Heart left ventricle (tissue), 16 donors: Measurements from ENCODE around the gene LBX1. TPM values are rescaled to one million over a fixed set of nuclear protein-coding genes. Genes with fewer than 3 reads are reported as not detected.

Experiments
- ATAC-seq, 4 donors: fragments of 200-7000 bp; cut with Tn5 transposase; one replicate each; pipeline ENCODE4 v1.9.1; 2020 to 2022; ENCODE audit warnings: moderate library complexity in 4 of 4, mild to moderate bottlenecking in 3 of 4, moderate number of reproducible peaks in 1 of 4
- DNase-seq, 5 donors: peaks; one replicate each; pipeline ENCODE4 v3.0.0-alpha.2; 2020
- H3K27ac ChIP-seq, 12 donors: fragments of 200-600 bp; sonication (generic) in 4 of 12; one replicate each; pipeline versions ENCODE4 v1.5.0 to v1.8.0; 2016 to 2022; ENCODE audit warnings: mild to moderate bottlenecking in 2 of 12
- H3K27me3 ChIP-seq, 9 donors: fragments of 200-600 bp; sonication (generic) in 2 of 9; one replicate each; pipeline versions ENCODE4 v1.5.1 to v1.8.0; 2016 to 2022; ENCODE audit warnings: mild to moderate bottlenecking in 3 of 9
- H3K36me3 ChIP-seq, 9 donors: fragments of 200-600 bp; sonication (generic) in 2 of 9; one replicate each; pipeline versions ENCODE4 v1.5.0 to v1.8.0; 2018 to 2022; ENCODE audit warnings: mild to moderate bottlenecking in 2 of 9
- H3K4me1 ChIP-seq, 12 donors: fragments of 200-600 bp; sonication (generic) in 4 of 12; one replicate each; pipeline versions ENCODE4 v1.5.0 to v1.8.0; 2016 to 2022; ENCODE audit warnings: mild to moderate bottlenecking in 3 of 12
- H3K4me3 ChIP-seq, 12 donors: fragments of 200-600 bp; sonication (generic) in 4 of 12; one replicate each; pipeline versions ENCODE4 v1.5.0 to v1.8.0; 2017 to 2022; ENCODE audit warnings: mild to moderate bottlenecking in 9 of 12, moderate library complexity in 4 of 12
- H3K9me3 ChIP-seq, 12 donors: fragments of 200-600 bp; sonication (generic) in 4 of 12; one replicate each; pipeline versions ENCODE4 v1.5.0 to v1.8.0; 2016 to 2022; ENCODE audit warnings: mild to moderate bottlenecking in 1 of 12
- CTCF ChIP-seq, 12 donors: fragments of 200-600 bp; sonication (generic) in 4 of 12; IDR thresholded peaks; one replicate each; pipeline versions ENCODE4 v1.5.0 to v1.8.0; 2018 to 2022; ENCODE audit warnings: antibody characterized with exemption in 12 of 12, mild to moderate bottlenecking in 5 of 12
- POLR2A ChIP-seq, 2 donors: fragments of 450-650 bp; IDR thresholded peaks; one replicate each; pipeline ENCODE4 v1.6.1; 2017; ENCODE audit warnings: antibody characterized with exemption in 2 of 2, mild to moderate bottlenecking in 2 of 2, moderate library complexity in 2 of 2
- WGBS, 4 donors: extraction: QIAGEN DNeasy Blood & Tissue Kit in 2 of 4; methylation state at CpG; one replicate each; pipeline versions ENCODE4 v1.1.5 to v1.1.7; 2013 to 2018; 5-methylcytosine and 5-hydroxymethylcytosine counted together
- intact Hi-C, 10 donors: fragments of 100-400 bp; cut with DNase I; formaldehyde crosslinking; loops; one replicate each; pipeline versions ENCODE4 v1.11.1 to v1.14.2; 2022
- polyA plus RNA-seq, 2 donors: library from polyadenylated mRNA; stranded (reverse); fragments of 200-250 nt; gene quantifications; one replicate each; pipeline ENCODE4 v1.2.3, GENCODE V29; 2013
- total RNA-seq, 9 donors: library from RNA; depleted of rRNA in 2 of 9; stranded (reverse); fragments of >200 nt in 2 of 9; fragmentation: NEBNext Ultra II Directional in 3 of 9; extraction: Animal tissue kit (Norgen Biotek cat#: 25700) in 3 of 9; gene quantifications; one replicate each; pipeline versions ENCODE4 v1.1.0 to v1.2.4, GENCODE V29; 2016 to 2023
- donor health status: ischemic (EF 13 %, LVEDD 7.1; RV severe dilation, severe dysfunction).
- donor health status: healthy with polysubstance abuse.
- donor health status: DM: no; HTN: yes; CAD: no.
- donor health status: DM: no; HTN: no; CAD: no.
- donor health status: ischemic (EF 25% LVEDD 6.9; RV normal size, moderate dysfunction).
- donor health status: ischemic (EF 25% LVEDD 5.7; RV mildly dilated, moderate dysfunction).
- donor health status: healthy.
- donor health status: DM: yes; HTN: yes; CAD: no.
- donor health status: ischemic (EF 35%, LVEDD 5.7; RV mildly dilated, moderate dysfunction).
- donor health status: nonischemic (EF 11% LVEDD 7.7; RV severe dilation, severe dysfunction).
- donor health status: DM: yes; HTN: yes; CAD: no.
- donor health status: PGD.
- donor health status: ischemic (EF 29% LVEDD 5.4; RV normal size, mild dysfunction).
- donor health status: nonischemic (EF 23%, LVEDD 6.1; RV moderate dilation, normal function).

The LBX1 gene
- total and polyA plus RNA-seq, 11 donors = 0.08 TPM; not detected in 10

GRCh38 chr10:101231912-101232689, 2.8 kb upstream of the LBX1 start:
- Histone ChIP-seq H3K36me3 (no peaks in the 10 kb centered on the region), H3K27ac (no peak overlapping the region), H3K27me3 (peaks cover 72 to 100% (median 100%) of the 10 kb centered on the region in 9 donors), H3K9me3 (no peaks in the 10 kb centered on the region), H3K4me3 (no peak overlapping the region), H3K4me1 (peaks cover 0 to 42% (median 27%) of the 10 kb centered on the region in 12 donors)
- ATAC-seq = no peak
- DNase-seq = no peak
- TF ChIP-seq CTCF (IDR thresholded peaks at IDR 0.05) = no peak
- 17 to 27% (median 22%) methylated on average over 12 of the region's 12 CpGs for WGBS, 4 donors
- intact Hi-C loops = no loop called here

GRCh38 chr10:101231092-101231491, 1.8 kb upstream of the LBX1 start:
- 56 to 68% (median 63%) methylated on average over 7 of the region's 7 CpGs for WGBS, 4 donors
- Histone ChIP-seq H3K27me3 (peaks cover 71 to 100% (median 100%) of the 10 kb centered on the region in 9 donors), H3K9me3 (no peaks in the 10 kb centered on the region), H3K36me3 (no peaks in the 10 kb centered on the region), H3K4me1 (peaks cover 2 to 42% (median 31%) of the 10 kb centered on the region in 12 donors), H3K27ac (no peak overlapping the region), H3K4me3 (no peak overlapping the region)
- no peak for DNase-seq
- TF ChIP-seq CTCF (IDR thresholded peaks at IDR 0.05) (no peak), POLR2A (IDR thresholded peaks at IDR 0.05) (no peak)
- intact Hi-C loops = no loop called here
- ATAC-seq = no peak

- TF ChIP-seq POLR2A (IDR thresholded peaks at IDR 0.05) (no peak), CTCF (IDR thresholded peaks at IDR 0.05) (no peak)
- H3K4me3 ChIP-seq = peak overlapping the region in 10 of 12 donors; percentile 1 to 31 (median 21)
- ATAC-seq (peak in 2 of 4 donors; percentile 44 to 77), DNase-seq (no peak)
- no peaks in the 10 kb centered on the region for H3K9me3 ChIP-seq
- peaks cover 2 to 48% (median 32%) of the 10 kb centered on the region in 12 donors for H3K4me1 ChIP-seq
- no peaks in the 10 kb centered on the region for H3K36me3 ChIP-seq
- H3K27me3 ChIP-seq = peaks cover 75 to 100% (median 100%) of the 10 kb centered on the region in 9 donors
- intact Hi-C loops = no loop called here
- WGBS, 4 donors = 6 to 18% (median 9%) methylated on average over 13 to 31 of the region's 31 CpGs
- H3K27ac ChIP-seq = no peak overlapping the region
Measured at GRCh38 chr10:101230183-101230917, 1.1 kb upstream of the LBX1 start.

GRCh38 chr10:101228966-101229265, 347 bp downstream of the LBX1 start:
- no peaks in the 10 kb centered on the region for H3K9me3 ChIP-seq
- H3K4me3 ChIP-seq = peak overlapping the region; percentile 1 to 34 (median 21)
- TF ChIP-seq CTCF (IDR thresholded peaks at IDR 0.05) (no peak), POLR2A (IDR thresholded peaks at IDR 0.05) (no peak)
- H3K27ac ChIP-seq = no peak overlapping the region
- intact Hi-C loops = no loop called here
- 1 to 2% (median 1%) methylated on average over 13 to 34 of the region's 34 CpGs for WGBS, 4 donors
- H3K4me1 ChIP-seq = peaks cover 2 to 61% (median 41%) of the 10 kb centered on the region in 12 donors
- no peak for DNase-seq
- H3K36me3 ChIP-seq = no peaks in the 10 kb centered on the region
- no peak for ATAC-seq
- peaks cover 84 to 100% (median 100%) of the 10 kb centered on the region in 9 donors for H3K27me3 ChIP-seq
